Stimulated activated CD4-positive, alpha-beta T cell treated with anti-CD3 and anti-CD28 coated beads, Interleukin-1b, Interleukin-23, amount 100 ng/mL, for 24 hours (primary cell): ENCODE measurements around the gene UGT1A4.

ENCODE experiments used
- DNase-seq, 4 experiments: peaks; one replicate each; pipeline ENCODE4 v3.0.0-alpha.2; 2020; ENCODE audit warnings: low read depth in 4 of 4, low spot score in 1 of 4

The UGT1A4 gene

GRCh38 chr2:233807966-233808935 is 89.7 kb downstream of the UGT1A4 start:
- DNase-seq: no peak

DNA sequence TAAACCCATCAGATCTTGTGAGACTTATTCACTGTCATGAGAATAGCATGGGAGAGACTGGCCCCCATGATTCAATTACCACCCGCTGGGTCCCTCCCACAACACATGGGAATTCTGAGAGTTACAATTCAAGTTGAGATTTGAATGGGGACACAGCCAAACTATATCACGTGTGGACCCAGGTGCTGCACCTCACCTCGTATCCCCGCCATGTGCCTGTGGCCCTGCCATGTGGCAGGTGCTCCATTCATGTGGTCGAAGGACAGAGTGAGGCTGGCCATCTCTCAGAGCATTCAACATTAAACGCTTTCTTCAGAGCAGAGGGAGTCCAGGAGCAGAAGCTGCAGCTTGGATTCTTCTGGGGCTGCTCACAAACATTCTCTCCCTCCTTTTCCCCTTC is 91.8 kb downstream of the UGT1A4 start:
- DNase-seq: no peak

DNA sequence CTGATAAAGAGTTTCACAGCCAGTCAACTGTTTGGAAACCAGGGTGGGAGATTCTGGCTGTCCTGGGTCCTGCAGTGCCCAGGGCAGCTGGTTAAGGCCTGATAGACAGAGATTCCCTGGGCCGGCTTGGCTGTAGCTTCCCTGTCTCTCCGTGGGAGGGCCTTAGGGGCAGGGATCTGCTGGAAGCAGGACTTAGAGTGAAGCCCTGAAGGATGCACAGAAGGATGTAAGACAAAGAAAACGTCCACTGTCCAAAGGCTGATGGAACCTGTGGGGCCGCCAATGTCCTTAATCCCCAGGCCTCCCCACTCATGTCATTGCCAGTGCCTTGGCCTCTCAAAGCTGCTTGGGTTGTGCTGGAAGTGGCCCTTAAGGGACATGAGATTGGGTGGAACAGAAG is 92.6 kb downstream of the UGT1A4 start:
- no peak for DNase-seq

DNA sequence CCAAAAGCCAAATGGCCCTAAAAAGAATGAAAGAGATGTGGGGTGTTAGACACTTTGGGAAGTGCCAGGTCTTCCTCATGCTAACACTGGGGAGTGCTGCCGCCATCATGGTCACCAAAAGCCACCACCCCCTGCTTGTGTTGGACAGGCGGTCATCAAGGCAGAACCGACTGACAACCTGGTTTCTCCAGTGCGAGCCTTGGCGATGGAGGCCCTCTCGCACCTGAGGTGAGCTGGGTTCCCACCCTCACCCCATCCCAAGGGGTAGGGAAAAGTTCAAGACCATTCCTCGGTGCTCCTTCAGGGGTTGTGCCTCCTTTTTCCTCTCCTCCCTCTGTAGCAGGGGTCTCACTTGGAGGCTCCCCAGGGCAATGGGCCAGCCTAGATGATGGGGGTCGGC is 93.2 kb downstream of the UGT1A4 start:
- DNase-seq: no peak

GRCh38 chr2:233813236-233814055 is 94.9 kb downstream of the UGT1A4 start:
- DNase-seq: no peak

DNA sequence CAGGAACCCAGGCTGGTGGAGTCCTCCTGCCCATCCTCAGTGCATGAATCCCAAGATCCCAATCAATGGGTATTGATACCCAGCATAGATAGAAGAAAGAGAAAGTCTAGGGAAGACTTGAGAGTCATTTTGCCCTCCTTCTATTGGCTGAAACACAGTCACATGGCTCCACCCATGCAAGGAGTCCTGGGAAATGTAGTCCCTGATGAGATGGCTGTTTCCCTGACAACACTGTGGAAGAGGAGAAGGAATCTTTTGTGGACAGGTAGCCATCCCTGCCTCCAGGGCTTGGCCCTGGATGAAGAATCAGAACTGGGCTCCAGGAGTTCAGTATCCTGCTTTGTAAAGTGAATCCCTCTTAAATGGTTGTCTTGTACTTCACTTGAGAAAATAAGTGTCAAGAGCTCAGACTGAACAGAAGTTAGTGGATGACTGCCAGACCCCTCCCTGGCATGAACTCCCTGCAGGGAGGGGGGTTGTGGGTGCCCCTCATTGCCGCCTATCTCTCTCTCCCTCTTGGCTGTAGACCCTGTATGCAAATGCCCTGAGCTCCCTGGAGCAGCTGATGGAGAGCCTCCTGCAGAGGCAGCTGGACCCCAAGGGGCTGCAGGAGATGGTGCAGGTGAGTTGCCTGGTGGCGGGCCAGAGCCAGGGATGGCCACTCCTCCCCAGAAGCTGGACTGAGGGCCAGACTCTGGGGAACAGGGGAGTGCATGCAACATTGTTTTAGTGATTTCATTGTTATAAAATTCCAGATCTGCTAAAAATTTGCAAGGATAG is 95.7 kb downstream of the UGT1A4 start:
- no peak for DNase-seq

DNA sequence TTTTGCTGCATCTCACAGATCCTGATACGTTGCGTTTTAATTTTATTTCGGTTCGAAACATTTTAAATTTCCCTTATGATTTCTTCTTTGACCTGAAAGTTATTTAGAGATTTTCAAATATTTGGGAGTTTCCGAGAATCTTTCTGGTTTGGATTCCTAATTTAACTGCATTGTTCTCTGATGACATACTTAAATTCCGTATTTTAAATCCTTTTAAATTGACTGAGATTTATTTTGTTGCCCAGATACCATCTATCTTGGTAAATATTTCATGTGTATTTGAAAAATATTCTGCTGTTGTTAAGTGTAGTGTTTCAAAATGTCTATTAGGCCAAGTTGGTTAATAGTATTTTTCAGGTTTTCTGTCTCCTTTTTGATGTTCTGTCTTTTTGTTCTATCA is 97.3 kb downstream of the UGT1A4 start:
- no peak for DNase-seq

DNA sequence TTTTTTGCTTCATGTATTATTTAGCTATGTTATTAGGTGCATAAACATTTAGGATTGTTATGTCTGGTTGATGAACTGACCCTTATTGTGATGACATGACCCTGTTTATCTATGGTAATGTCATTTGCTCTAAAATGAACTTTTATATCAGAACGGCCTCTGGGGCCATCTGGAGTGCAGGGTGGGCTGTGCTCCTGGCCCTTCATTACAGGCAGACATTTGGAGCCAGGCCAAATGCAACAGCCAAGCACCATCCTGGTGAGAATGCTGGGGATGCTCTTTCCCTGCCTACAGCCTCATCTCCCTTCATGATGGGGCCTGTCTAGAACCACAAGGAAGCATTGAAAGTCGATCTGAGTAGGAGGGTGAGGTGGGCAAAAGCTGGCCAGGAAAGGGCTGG is 97.8 kb downstream of the UGT1A4 start:
- DNase-seq: no peak

DNA sequence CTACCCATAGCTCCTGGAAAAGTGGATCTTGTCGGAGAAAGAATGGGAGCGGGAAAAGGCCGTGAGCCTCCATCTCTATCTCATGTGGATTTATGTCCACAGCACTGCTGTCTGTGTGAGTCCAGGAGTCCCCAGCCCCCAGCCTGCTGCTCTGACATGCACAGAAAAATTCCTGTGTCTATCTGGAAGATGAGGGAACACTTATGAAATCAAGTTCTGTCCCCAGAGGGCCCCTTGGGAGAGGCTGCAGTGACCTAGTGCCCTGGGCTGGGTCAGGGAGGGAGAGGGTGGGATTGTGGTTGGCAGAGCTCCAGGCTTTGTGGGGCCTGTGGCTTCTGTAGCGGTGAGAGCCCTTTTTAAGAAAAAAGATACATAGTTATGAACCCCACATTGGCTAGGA is 98.2 kb downstream of the UGT1A4 start:
- DNase-seq: no peak

GRCh38 chr2:233817361-233817911 is 98.9 kb downstream of the UGT1A4 start:
- no peak for DNase-seq

GRCh38 chr2:233817995-233818638 is 99.6 kb downstream of the UGT1A4 start:
- DNase-seq: no peak

- DNase-seq: no peak
Observed at GRCh38 chr2:233818639-233819621, 100.4 kb downstream of the UGT1A4 start.

DNA sequence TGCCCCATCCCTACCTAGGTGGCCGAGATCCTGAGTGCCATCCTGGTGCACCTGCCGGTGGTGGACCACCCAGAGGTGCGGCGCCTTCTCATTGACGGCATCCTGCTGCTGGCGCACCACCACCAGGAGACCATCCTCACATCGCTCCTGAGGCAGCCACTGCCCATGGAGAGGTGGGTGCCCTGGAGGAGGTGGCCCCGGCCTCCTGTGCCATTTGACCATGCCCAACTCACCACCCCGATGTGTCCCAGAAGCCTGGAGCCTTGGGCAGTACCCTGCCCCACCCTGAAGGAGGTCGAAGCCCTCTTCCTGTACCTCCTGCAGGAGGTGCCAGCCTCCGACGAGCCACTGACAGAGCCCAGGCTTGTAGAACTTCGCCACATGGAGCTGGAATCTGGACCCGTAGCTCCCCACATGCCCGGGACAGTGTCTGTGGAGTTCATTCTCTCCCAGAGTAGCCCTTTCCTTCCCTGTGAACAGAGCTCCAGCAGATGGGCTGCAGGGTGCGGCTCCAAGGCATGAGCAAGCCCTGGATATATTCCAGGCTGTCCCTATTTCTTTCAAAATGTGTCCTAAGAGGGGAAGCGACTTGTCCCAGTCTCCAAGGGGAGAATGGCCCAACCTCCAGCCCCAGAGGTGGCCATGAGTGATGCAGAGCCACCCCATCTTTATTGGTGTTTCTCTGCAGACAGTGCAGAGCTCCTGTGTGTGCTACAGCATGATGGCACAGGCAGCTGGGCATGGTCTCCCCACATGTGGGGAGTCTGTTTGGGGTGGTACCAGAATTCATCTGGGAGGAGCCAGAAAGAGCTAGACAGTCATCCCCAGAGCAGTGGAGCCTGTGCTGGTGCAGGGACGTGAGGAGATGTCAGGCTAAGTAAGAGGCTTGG is 101.6 kb downstream of the UGT1A4 start:
- no peak for DNase-seq

DNA sequence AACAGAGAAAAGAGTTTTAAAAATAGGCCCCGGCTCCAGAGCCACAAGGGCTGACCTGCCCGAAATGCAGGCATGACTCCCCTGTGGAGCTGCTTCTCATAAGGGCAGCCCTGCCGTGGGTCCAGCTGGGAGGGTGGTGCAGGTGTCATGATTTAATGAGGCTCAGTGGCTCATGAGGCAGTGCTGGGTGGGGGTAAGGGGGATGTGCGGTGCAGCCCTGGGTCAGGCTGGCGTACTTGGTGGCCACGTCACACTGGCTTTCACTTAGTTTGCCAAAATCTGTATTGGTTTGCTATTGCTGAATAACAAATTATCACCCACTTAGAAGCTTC is 102.2 kb downstream of the UGT1A4 start:
- DNase-seq: no peak

DNA sequence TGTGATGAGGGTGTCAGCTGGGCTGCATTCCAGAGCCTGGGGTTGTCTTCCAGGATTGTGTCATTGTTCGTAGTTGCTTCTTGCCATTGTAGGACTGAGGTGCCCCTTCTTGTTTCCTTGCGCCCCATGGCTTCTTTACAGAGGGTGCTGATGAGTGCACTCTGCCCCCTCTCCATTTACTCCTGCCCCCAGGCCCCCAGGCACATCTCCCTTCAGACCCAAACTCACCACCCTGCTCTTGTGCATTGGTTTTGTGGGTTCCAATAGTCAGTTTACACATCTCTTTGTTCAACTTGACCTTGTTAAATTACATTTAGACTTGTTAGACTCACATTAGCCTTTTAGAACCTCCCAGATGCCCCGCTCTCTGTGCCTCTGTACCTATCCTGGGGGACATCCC is 102.7 kb downstream of the UGT1A4 start:
- no peak for DNase-seq

- no peak for DNase-seq
Observed at GRCh38 chr2:233821709-233822100, 103.2 kb downstream of the UGT1A4 start.

DNA sequence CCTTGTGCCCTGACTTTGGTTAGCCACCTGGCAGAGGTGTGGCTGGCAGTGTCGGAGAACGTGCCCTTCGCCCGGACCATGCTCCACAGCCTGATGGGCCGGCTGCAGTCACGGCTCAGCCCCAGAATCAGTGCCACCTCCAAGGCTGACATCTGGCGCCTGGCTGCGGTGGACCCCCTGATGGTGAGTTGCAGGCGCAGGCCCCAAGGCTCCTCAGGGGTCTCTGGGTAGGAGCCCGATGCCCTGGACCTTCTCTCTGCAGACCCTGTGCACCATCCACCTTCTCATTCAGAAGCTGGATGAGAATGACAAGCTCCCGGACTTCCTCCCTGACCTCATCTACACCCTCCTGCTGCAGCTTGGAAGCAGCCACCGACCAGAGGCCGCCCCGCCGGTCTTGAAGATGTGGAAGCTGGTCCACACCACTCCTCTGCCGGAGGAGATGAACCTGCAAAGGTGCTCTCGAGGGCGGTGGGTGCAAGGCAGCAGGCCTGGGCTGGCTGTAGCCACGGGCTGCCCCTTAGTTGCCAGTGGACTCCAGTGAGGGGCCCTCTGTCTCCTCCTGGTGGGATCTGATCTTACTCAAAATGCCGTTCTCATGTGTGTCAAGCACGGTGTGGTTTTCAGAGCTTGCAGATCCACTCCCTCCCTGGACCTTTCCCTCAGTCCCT is 103.7 kb downstream of the UGT1A4 start:
- no peak for DNase-seq
